CD4-positive, alpha-beta T cell treated with Interleukin-6 for 4 hours (primary cell): ENCODE measurements around the gene FIBP.
"Not testable (repeated sequence)": the region's sequence is repeated elsewhere in the genome, so short reads cannot be mapped to it uniquely, and the experiment has no call there.

Experiments used
- DNase-seq: peaks from one replicate; pipeline ENCODE4 v3.0.0-alpha.2; 2020; ENCODE audit warnings: mixed read lengths

The FIBP gene

GRCh38 chr11:65912845-65913244 lies 24.6 kb upstream of the FIBP start:
- DNase-seq, result no peak

DNA sequence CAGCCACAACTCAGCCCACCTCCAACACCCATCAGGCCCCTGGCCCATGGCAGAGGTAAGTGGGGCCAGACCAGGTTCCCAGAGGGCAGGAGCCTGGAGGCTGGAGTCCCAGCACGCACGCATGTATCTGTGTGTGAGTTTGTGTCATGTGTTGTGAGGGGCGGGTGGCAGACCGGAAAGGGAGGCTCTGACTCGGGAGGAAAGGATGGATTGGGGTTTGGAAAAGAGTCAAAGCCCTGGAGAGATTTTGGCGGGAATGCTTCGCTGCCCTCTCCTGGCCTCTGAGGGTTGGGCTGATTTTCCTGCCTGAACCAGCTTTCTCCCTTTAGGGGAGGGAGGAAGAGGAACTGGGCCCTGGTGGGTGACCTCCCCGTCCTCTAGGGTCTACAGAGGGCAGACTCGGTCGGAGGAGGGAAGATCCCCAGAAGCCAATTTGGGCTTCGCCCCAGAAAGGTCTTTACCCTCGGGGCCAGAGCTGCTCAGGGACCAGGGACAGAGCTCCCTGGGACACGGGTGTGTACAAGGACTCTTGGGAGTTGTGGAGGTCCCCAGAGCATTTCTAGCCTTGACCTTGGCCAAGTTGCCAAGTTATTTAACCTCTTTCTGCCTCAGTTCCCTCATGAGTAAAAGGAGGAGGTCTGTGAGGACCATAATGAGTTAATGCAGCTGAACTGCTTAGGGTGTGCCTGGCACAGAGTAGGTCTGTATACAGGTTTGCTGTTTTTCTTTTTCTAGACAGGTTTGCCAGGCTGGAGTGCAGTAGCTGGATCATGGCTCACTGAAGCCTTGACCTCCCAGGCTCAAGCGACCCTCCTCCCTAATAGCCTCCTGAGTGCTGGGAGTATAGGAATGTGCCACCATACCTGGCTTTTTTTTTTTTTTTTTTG lies 23.7 kb upstream of the FIBP start:
- DNase-seq, result no peak

GRCh38 chr11:65907878-65908277 lies 19.6 kb upstream of the FIBP start:
- DNase-seq, result no peak

- DNase-seq, result no peak
These were observed 18.3 kb upstream of the FIBP start for GRCh38 chr11:65906602-65907001.

DNA sequence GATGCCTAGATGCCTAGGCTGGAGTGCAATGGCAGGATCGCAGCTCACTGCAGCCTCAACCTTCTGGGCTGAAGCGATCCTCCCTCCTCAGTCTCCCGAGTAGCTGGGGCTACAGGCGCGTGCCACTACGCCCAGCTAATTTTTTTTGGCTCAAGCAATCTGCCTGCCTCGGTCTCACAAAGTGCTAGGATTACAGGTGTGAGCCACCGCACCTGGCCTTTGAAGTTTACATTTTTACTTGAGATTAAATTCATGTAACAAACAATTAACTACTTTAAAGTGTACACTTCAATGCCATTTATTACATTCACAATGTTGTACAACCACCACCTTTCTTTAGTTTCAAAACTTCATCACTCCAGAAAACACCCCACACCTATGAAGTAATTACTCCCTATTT lies 15.4 kb upstream of the FIBP start:
- DNase-seq, result no peak

- DNase-seq, result no peak
These were observed 14.8 kb upstream of the FIBP start for GRCh38 chr11:65903068-65903481.

DNA sequence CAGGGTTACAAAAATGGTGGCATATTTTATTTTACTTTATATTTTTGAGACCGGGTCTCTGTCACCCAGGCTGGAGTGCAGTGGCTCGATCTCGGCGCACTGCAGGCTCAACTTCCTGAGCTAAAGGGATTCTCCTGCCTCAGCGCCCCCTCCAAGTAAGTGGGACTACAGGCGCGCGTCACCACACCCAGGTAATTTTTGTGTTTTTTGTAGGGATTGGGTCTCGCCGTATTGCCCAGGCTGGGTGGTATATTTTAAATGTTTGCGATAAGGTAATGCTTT lies 12.6 kb upstream of the FIBP start:
- DNase-seq, result no peak

- peak; percentile 95 for DNase-seq
These were observed 12.0 kb upstream of the FIBP start, which contains the start of gene FOSL1 for GRCh38 chr11:65900125-65900898. Gene FOSL1 (minus strand): TSS chr11:65900388. CDS start chr11:65900339, 49 bp downstream.

DNA sequence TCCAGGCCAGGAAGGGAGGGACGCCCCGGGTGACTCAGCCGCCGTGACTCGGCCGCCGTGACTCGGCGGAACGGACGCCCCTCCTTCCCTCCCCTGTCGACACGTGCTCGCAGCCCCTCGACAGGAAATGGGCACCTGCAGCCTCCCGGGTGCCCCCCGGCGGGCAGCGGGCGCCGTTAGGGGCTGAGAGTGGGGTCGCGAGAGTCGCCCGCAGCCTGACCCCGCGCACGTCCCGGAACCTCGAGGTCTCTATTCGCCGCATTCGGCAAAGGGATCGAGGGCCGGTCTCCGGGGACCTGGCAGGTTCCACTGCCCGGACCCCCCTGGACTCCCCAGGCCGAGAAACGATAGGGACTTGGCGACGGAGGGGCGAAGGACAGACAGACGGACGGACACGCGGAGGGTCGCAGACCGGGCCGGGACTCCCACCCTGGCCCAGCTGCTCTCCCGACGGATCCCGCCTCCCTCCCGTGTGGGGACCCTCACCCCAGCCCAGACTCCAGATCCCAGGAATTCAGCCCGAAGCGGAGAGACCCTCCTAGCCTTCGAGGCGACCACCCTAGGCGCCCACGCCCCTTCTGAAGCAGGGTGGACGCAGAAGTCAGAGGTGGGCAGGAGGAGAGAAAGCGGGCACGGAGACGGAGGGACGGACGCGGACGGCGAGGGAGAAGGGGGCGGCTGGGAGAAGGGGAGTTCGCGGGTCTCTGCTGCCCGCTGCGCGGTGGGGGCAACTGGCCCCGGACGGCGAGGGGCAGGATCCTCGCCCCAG lies 11.3 kb upstream of the FIBP start:
- DNase-seq, result peak; percentile 67

DNA sequence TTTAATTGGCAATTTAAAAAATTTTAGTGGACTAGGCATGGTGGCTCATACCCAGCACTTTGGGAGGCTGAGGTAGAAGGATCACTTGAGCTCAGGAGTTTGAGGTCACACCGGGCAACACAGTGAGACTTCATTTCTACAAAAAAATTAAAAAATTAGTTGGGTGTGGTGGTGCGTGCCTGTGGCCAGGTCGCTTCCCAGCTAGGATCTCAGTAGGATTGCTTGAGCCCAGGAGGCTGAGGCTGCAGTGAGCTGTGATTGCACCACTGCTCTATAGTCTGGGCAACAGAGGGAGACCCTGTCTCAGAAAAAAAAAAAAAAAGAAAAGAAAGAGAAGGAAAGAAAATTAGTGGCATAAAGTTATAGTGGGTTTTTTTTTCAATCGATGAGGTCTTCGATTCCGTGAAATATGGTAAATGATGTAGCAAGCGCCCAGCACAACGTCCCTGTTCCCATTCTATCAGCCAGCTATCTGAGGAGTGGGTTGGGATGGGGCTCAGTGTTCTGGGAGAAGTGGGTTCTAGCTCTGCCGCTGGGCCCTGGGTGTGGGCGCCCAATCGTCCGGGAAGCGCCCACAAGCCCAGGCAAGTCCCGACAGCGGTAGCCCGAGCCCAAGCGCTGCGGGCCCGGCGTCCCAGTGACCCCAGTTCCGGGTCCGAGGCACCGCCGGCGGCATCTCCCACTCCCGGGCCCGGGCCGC lies 10.5 kb upstream of the FIBP start:
- DNase-seq, result no peak

- DNase-seq, result no peak
These were observed 8.8 kb upstream of the FIBP start for GRCh38 chr11:65897020-65897471.

DNA sequence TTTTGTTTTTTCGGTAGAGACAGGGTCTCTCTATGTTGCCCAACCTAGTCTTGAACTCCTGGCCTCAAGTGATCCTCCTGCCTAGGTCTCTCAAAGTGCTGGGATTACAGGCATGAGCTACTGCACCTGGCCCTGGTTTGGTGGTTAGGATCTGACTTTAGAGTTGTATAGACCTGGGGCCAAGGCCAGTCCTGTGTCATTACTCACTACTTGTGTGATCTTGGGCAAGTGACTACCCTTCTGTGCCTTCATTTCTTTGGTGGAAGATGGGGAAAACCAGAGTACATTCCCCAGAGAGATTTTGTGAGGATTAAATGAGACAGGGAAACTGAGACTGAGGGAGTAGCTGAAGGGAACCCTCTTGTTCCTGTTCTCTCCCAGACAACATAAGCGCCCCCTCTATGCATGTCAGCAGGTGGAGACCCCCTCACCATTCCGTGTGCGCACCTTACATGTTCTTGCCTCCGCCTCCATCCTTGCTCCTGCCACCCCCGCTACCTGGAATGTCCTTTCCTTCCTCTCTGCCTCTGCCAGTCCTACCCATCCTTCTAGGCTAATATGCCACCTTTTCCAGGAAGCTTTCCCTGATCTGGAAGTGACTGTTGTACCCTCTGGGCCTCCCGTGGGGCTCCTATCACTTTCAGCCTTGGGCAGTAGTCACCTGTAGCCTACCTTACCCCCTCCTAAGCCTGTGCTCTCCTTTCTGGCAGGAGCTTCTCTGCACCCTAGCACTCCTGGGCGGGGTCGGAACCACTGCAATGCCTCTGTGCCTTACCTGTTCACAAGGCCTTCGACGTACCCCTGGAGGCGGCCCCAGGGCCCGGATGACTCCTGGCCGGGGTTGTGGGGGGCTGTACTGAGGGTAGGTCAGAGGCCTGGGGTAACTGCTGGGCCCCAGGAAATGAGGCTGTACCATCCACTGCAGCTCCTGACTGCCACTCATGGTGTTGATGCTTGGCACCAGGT lies 8.0 kb upstream of the FIBP start:
- DNase-seq, result no peak

DNA sequence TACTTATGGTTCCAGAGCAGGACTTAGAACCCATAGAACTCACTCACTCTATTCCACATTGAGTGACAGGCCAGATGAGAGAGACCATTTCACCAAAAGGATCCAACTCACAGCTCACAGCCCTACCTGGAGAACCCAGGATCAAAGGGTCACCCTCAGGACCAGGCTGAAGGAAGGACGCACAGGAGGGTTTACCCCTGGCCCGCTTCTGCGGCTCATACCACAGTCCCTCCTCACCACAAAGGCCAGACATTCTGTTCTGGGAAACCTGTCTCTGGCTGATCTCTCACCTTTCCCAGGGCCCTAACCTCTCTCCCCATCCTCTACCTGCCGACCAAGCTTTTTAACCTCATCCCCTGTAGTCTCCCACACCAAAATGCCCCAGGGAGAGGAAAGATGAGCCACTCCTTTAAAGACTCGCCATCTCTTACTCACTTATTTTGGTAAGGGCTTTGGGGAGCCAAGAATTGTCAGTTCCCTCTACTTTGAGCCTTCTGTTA lies 7.3 kb upstream of the FIBP start:
- no peak for DNase-seq

DNA sequence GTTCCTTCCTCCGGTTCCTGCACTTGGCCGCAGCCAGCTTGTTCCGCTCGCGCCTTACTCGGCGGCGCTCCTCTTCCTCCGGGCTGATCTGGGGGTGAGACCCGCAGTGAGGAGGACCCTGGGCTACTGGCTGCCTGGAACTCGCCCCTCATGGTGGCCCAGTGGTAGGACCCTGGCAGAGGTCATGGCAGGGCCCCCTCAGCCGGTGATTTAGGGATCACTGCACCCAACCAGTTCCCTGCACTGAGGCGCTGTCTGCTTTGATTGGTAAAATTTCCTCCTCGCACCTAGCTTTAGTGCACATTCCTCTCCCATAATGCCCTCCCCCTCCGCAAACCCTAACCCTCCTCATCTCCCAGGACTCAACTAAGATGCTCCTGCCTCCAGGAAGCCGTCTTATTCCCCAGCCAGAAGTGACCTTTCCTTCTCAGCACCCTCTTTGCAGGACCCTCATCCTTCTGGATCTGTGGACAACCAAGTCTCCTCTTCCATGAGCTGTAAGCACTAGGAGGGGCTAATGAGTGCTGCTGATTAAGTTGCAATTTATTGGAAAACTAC lies 5.8 kb upstream of the FIBP start:
- peak; percentile 54 for DNase-seq

DNA sequence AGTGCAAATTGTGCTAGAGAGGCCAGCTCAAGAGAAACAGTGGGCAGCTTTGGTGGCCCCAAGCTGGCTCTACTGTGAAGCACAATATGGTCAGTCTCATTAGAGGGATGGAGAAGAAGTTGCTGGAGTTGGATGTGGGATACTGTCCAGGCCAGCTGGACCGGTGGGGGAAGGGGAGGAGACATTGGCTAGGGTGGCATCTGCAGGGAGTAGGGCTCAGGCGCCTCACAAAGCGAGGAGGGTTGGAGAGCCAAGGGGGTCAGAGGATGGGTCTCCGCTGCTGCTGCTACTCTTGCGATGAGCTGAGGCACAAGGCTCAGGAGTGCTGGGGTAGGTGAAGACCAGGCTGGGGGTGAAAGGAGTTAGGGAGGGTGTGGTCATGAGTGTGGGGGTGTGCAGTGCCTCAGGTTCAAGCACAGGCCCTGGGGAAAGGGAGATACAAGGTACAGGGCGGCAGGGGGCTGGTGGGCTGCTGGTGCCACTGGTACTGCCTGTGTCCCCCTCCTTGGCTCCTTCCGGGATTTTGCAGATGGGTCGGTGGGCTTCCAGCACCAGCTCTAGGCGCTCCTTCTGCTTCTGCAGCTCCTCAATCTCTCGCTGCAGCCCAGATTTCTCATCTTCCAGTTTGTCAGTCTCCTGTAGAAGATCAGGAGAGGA lies 4.5 kb upstream of the FIBP start:
- no peak for DNase-seq

DNA sequence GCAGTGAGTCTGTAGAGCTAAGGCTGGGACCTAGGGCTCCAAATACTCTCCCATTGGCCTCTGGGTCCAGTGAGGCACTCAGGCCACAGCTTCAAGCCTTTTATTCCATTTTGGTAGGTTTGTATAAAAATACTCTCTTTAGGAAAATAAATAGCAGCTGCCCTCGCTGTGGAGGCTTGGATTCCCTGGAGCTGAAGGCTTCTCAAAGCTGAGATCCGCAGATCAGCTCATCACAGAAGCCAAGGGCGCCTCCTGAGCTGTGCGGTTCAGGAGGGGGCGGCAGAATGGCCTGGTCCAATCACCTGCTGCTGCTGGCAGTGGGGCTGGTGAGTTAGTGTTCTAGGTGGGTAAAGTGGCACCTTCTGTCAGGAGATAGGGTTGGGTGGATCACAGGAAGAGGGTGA lies 3.9 kb upstream of the FIBP start:
- not testable (repeated sequence) for DNase-seq

DNA sequence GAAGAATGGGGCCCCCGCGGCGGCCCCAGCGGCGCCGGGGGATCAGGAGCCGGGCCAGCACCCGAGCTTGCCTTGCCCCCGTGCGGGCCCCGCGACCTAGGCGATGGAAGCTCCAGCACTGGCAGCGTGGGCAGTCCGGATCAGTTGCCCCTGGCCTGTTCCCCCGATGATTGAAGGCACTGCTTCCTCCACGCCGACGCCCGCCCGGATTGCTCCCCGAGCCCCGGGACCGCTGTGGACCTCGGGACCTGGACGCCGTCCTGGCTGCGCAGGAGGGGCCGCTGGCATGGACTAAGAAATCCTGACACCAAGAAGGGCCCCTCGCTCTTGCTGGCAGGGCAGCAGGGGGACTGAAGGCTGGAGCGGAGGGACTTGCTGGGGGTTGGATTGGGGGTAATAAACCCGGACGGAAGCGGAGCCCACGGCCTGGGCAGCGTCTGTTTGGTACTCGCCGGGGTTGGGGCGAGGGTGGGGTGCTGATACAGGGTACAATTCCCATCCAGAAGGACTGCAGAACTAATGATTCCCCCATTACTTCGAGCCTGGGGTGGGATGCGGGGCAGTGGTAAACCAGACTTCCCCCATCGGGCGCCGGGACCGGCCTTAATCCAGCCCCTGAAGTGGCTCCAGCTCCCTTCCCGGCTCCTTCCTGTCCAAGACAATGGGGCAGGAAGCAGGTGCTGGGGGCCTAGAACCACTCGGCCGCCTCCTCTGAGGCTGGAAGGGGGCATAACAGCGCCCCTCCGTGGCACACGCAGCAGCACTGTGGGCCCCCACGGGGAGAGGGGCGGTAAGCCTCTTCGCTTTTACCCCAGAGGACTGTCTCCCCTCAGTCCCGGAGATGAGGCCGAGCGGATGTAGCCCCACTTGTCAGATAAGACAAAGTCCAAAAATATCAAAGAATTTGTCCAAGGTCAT lies 3.2 kb upstream of the FIBP start:
- no peak for DNase-seq

DNA sequence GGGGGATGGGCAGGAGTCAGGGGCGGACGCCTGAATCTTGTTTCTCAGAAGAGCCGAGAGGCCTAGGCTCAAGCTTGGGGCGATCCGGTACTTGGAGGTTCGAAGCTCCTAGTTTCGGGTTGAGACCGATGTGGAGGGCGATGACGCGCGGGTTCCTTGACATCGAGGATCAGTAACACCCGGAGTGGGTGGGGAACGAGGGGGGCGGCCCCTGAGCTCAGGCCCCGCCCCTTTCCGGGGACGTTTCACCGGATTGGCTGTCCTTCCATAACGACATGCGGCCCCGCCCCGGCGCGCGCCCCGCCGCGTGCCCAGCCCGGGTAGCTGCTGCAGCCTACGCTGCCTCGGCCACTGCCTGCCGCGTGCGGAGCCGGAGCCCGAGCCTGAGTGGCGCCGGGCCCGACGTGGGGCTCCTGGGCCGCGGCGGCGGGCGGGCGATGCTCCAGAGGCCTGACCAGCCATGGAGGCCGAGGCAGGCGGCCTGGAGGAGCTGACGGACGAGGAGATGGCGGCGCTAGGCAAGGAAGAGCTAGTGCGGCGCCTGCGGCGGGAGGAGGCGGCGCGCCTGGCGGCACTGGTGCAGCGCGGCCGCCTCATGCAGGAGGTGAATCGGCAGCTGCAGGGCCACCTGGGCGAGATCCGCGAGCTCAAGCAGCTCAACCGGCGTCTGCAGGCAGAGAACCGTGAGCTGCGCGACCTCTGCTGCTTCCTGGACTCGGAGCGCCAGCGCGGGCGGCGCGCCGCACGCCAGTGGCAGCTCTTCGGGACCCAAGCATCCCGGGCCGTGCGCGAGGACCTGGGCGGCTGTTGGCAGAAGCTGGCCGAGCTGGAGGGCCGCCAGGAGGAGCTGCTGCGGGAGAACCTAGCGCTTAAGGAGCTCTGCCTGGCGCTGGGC lies 2.3 kb upstream of the FIBP start, which contains the start of gene CCDC85B:
Gene CCDC85B, plus strand, starts transcription at position 350 of the 895 bp plus-strand sequence. Its CDS starts 111 bp downstream, at position 461.
- DNase-seq, result peak; percentile 99
